22Rv1 (cell line): ENCODE data around the gene RFPL2.

ENCODE experiments used
- ZFX ChIP-seq: fragments of 450-650 bp; IDR thresholded peaks from 2 replicates; pipeline ENCODE4 v1.6.1; 2017; ENCODE audit warnings: antibody characterized with exemption, borderline replicate concordance
- TF ChIP-seq, protein P1 (sequence below): fragments of 450-650 bp; IDR thresholded peaks from 2 replicates; pipeline ENCODE4 v1.5.1; 2017; ENCODE audit warnings: mild to moderate bottlenecking

DNA sequence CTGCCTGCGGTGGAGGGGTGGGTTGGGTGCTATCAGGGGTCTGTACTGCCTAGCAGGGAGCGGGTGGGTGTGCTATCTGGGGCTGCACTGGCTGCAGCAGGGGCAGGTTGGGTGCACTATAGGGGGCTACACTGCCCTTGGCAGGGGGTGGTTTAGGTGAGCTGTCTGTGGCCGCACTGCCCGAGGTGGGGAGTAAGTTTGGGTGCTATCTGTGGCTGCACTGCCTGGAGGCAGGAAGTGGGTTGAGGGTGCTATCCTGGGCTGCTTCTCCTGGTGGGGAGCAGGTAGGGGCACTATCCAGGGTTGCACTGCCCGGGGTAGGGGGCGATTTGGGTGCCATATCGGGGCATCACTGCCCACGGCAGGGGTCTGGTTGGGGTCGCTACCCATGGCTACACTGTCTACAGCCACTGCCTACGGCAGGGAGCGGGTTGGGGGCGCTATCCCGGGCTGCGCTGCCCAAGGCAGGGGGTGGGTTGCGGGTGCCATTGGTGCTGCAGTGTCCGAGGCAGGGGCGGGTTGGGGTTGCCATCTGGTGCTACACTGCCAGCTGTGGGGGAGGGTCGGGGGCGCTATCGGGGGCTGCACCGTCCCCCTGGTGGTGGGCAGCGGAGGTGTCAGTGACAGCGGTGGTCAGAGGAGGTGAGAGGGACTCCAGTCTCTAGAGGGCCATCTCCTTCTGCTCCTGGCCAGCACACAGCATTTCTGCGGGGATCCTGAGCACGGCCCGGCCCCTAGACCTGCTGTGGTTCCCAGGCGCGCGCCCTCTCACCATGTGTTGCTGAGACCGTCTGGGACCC lies 1.3 kb upstream of the RFPL2 start:
- TF ChIP-seq, protein P1, sequence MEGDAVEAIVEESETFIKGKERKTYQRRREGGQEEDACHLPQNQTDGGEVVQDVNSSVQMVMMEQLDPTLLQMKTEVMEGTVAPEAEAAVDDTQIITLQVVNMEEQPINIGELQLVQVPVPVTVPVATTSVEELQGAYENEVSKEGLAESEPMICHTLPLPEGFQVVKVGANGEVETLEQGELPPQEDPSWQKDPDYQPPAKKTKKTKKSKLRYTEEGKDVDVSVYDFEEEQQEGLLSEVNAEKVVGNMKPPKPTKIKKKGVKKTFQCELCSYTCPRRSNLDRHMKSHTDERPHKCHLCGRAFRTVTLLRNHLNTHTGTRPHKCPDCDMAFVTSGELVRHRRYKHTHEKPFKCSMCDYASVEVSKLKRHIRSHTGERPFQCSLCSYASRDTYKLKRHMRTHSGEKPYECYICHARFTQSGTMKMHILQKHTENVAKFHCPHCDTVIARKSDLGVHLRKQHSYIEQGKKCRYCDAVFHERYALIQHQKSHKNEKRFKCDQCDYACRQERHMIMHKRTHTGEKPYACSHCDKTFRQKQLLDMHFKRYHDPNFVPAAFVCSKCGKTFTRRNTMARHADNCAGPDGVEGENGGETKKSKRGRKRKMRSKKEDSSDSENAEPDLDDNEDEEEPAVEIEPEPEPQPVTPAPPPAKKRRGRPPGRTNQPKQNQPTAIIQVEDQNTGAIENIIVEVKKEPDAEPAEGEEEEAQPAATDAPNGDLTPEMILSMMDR, result no peak
- no peak for TF ChIP-seq ZFX
